Psoas muscle (tissue), 8 donors: Measurements from ENCODE around the gene SLAIN2. TPM values are rescaled to one million over a fixed set of nuclear protein-coding genes. Genes with fewer than 3 reads are reported as not detected.
"Not testable (repeated sequence)": the region's sequence is repeated elsewhere in the genome, so short reads cannot be mapped to it uniquely, and the experiment has no call there.

Source experiments
- ATAC-seq, 4 donors: fragments of 200-7000 bp; cut with Tn5 transposase; one replicate each; pipeline ENCODE4 v1.9.1; 2020; ENCODE audit warnings: moderate library complexity in 3 of 4, mild to moderate bottlenecking in 2 of 4
- DNase-seq, 2 donors: peaks; one replicate each; pipeline ENCODE4 v3.0.0-alpha.2; 2020
- H3K27ac ChIP-seq: fragments of 200-600 bp; one replicate; pipeline ENCODE4 v1.8.0; 2022
- H3K27me3 ChIP-seq, 3 donors: fragments of 200-600 bp in 1 of 3; one replicate each; pipeline versions ENCODE4 v1.6.1 to v1.8.0; 2013 to 2022; ENCODE audit warnings: low read length in 2 of 3, mild to moderate bottlenecking in 2 of 3, moderate library complexity in 1 of 3; ENCODE audit not compliant: insufficient read depth in 3 of 3
- H3K36me3 ChIP-seq, 2 donors: fragments of 200-600 bp in 1 of 2; one replicate each; pipeline versions ENCODE4 v1.6.1 to v1.8.0; 2013 to 2022; ENCODE audit warnings: low read depth in 1 of 2, mild to moderate bottlenecking in 1 of 2, moderate library complexity in 1 of 2; ENCODE audit not compliant: insufficient read depth in 1 of 2
- H3K4me1 ChIP-seq: fragments of 200-600 bp; one replicate; pipeline ENCODE4 v1.8.0; 2022
- H3K4me3 ChIP-seq: fragments of 200-600 bp; one replicate; pipeline ENCODE4 v1.8.0; 2022; ENCODE audit warnings: mild to moderate bottlenecking
- H3K9me3 ChIP-seq: fragments of 200-600 bp; one replicate; pipeline ENCODE4 v1.8.0; 2022
- WGBS, 3 donors: extraction: QIAGEN DNeasy Blood & Tissue Kit; methylation state at CpG; one replicate each; pipeline versions ENCODE4 v1.1.6 to v1.1.7; 2013; 5-methylcytosine and 5-hydroxymethylcytosine counted together
- intact Hi-C, 2 donors: fragments of 100-400 bp; cut with DNase I; formaldehyde crosslinking; loops; one replicate each; pipeline versions ENCODE4 v1.11.0 to v1.14.2; 2022
- polyA plus RNA-seq, 3 donors: library from polyadenylated mRNA; stranded (reverse); fragments of 200-250 nt; gene quantifications; one replicate each; pipeline ENCODE4 v1.2.3, GENCODE V29; 2013
- total RNA-seq, 4 donors: library from RNA; stranded (reverse); fragmentation: NEBNext Ultra II Directional in 2 of 4; extraction: Animal tissue kit (Norgen Biotek cat#: 25700) in 2 of 4; gene quantifications; one replicate each; pipeline versions ENCODE4 v1.2.1 to v1.2.4, GENCODE V29; 2021 to 2023
- TF ChIP-seq, protein P1 (sequence below): fragments of 200-600 bp; IDR thresholded peaks from one replicate; pipeline ENCODE4 v1.8.0; 2022; ENCODE audit warnings: antibody characterized with exemption
- donor health status: healthy with polysubstance abuse.
- donor health status: DM: no; HTN: no; CAD: no; lungs with moderate emphysema.
- donor health status: Bipolar disorder and iron deficiency.
- donor health status: healthy.
- donor health status: DM: yes; HTN: yes; CAD: no.
- donor health status: DM: no; HTN: no; CAD: no.
- donor health status: DM: no; HTN: no; CAD: no.
- donor health status: DM: yes; HTN: yes; CAD: no.

The SLAIN2 gene
- total and polyA plus RNA-seq, 7 donors = 69.5 to 204 (median 180) TPM

GRCh38 chr4:48431401-48431800, 90.1 kb downstream of the SLAIN2 start:
- no peaks in the 10 kb centered on the region for H3K27me3 ChIP-seq
- intact Hi-C loops = no loop called here
- H3K36me3 ChIP-seq = peaks cover 3 to 12% of the 10 kb centered on the region in 2 donors
- 68 to 81% (median 77%) methylated on average over 2 of the region's 2 CpGs for WGBS, 3 donors
- TF ChIP-seq, protein P1, sequence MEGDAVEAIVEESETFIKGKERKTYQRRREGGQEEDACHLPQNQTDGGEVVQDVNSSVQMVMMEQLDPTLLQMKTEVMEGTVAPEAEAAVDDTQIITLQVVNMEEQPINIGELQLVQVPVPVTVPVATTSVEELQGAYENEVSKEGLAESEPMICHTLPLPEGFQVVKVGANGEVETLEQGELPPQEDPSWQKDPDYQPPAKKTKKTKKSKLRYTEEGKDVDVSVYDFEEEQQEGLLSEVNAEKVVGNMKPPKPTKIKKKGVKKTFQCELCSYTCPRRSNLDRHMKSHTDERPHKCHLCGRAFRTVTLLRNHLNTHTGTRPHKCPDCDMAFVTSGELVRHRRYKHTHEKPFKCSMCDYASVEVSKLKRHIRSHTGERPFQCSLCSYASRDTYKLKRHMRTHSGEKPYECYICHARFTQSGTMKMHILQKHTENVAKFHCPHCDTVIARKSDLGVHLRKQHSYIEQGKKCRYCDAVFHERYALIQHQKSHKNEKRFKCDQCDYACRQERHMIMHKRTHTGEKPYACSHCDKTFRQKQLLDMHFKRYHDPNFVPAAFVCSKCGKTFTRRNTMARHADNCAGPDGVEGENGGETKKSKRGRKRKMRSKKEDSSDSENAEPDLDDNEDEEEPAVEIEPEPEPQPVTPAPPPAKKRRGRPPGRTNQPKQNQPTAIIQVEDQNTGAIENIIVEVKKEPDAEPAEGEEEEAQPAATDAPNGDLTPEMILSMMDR = no peak
- H3K4me1 ChIP-seq = no peaks in the 10 kb centered on the region
- H3K9me3 ChIP-seq = no peaks in the 10 kb centered on the region
- H3K27ac ChIP-seq = no peak overlapping the region
- H3K4me3 ChIP-seq = no peak overlapping the region
- ATAC-seq (no peak), DNase-seq (no peak)

DNA sequence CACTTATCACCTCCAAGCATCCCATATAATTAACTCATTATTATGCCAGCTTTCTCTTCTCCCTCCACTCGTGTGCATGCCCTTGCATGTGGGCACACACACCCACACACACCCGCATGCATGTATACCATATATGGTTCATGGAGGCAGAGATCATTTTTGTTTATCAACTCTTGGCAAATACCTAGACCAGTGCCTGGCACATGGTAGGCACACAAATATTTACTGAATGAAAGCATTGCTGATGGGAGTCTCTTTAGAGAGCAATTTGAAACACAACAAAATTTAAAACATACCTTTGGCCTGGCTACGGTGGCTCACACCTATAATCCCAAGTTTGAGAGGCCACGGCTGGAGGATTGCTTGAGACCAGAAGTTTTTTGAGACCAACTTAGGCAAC, 90.7 kb downstream of the SLAIN2 start:
- TF ChIP-seq, protein P1 = no peak
- Histone ChIP-seq H3K9me3 (no peaks in the 10 kb centered on the region), H3K4me3 (no peak overlapping the region), H3K36me3 (peaks cover 3 to 6% of the 10 kb centered on the region in 2 donors), H3K4me1 (no peaks in the 10 kb centered on the region), H3K27ac (no peak overlapping the region), H3K27me3 (no peaks in the 10 kb centered on the region)
- 72 to 76% (median 72%) methylated on average over 4 of the region's 4 CpGs for WGBS, 3 donors
- peak in 1 of 4 donors; percentile 24 for ATAC-seq
- DNase-seq = no peak
- intact Hi-C loops = no loop called here

DNA sequence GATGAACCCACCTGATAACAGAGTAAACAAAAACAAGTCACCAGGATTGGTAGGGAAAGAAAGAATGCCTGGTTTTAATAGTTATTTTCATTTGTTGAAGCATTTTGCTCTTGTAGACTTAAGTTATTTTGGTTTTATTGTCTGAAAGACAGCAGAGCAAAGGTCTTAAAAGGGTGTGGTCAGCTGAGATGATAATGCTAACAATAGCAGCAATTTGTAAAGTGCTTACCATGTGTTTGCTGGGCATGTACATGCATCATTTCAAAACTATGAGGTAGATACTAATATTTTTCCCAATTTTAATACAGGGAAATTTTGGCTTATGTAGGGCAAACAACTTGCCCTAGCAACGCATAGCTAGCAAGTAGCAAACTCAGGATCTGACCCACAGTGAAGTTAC, 95.0 kb downstream of the SLAIN2 start:
- DNase-seq (no peak), ATAC-seq (no peak)
- Histone ChIP-seq H3K4me3 (no peak overlapping the region), H3K36me3 (no peaks in the 10 kb centered on the region), H3K9me3 (no peaks in the 10 kb centered on the region), H3K27ac (no peak overlapping the region), H3K4me1 (no peaks in the 10 kb centered on the region), H3K27me3 (no peaks in the 10 kb centered on the region)
- TF ChIP-seq, protein P1 = no peak
- intact Hi-C loops = no loop called here
- 87 to 96% (median 94%) methylated on average over 1 of the region's 1 CpG for WGBS, 3 donors

GRCh38 chr4:48439988-48440387, 98.7 kb downstream of the SLAIN2 start:
- no peak for DNase-seq
- WGBS, 3 donors = 32 to 54% (median 38%) methylated on average over 2 of the region's 2 CpGs
- H3K27ac ChIP-seq = no peak overlapping the region
- H3K4me1 ChIP-seq = no peaks in the 10 kb centered on the region
- intact Hi-C loops = loop anchor here in 1 of 2 donors (10.0 kb wide), 1 partner anchor 525 kb away; no protein-coding TSS in a partner anchor
- TF ChIP-seq, protein P1 = no peak
- no peaks in the 10 kb centered on the region for H3K9me3 ChIP-seq
- H3K4me3 ChIP-seq = no peak overlapping the region
- H3K36me3 ChIP-seq = no peaks in the 10 kb centered on the region
- H3K27me3 ChIP-seq = no peaks in the 10 kb centered on the region
- ATAC-seq = no peak

GRCh38 chr4:48440914-48441313, 99.6 kb downstream of the SLAIN2 start:
- WGBS, 3 donors = 65 to 75% (median 70%) methylated on average over 5 of the region's 5 CpGs
- not testable (repeated sequence) for H3K9me3 ChIP-seq, ATAC-seq

More at GRCh38 chr4:48440914-48441313, 99.6 kb downstream of the SLAIN2 start:
- DNase-seq, H3K4me1 ChIP-seq, H3K27ac ChIP-seq, H3K36me3 ChIP-seq, H3K4me3 ChIP-seq, H3K27me3 ChIP-seq: not testable (repeated sequence)
- intact Hi-C loops = loop anchor here in 1 of 2 donors (10.0 kb wide), 1 partner anchor 524 kb away; no protein-coding TSS in a partner anchor
